Lung (tissue), 12 donors: ENCODE measurements around the gene RASSF8. TPM values are rescaled to one million over a fixed set of nuclear protein-coding genes. Genes with fewer than 3 reads are reported as not detected.

Experiments used
- ATAC-seq: fragments of 200-7000 bp; cut with Tn5 transposase; one replicate; pipeline ENCODE4 v1.9.1; 2020; ENCODE audit warnings: moderate number of reproducible peaks; ENCODE audit not compliant: insufficient read depth, low FRiP score
- DNase-seq, 3 donors: peaks; one replicate each; pipeline ENCODE4 v3.0.0-alpha.2; 2013 to 2017
- H3K27ac ChIP-seq, 2 donors: one replicate each; pipeline ENCODE4 v1.5.1; 2013; ENCODE audit warnings: mild to moderate bottlenecking in 2 of 2, moderate library complexity in 2 of 2, control low read depth in 1 of 2, inconsistent platforms in 1 of 2, low read depth in 1 of 2, low read length in 1 of 2
- H3K27me3 ChIP-seq, 3 donors: one replicate each; pipeline ENCODE4 v1.5.1; 2013; ENCODE audit warnings: low read length in 2 of 3; ENCODE audit not compliant: control insufficient read depth in 3 of 3, insufficient read depth in 3 of 3
- H3K36me3 ChIP-seq, 4 donors: one replicate each; pipeline ENCODE4 v1.5.1; 2013; ENCODE audit warnings: low read length in 4 of 4, mild to moderate bottlenecking in 1 of 4, moderate library complexity in 1 of 4; ENCODE audit not compliant: control insufficient read depth in 4 of 4, insufficient read depth in 4 of 4
- H3K4me1 ChIP-seq, 5 donors: one replicate each; pipeline ENCODE4 v1.5.1; 2013; ENCODE audit warnings: low read length in 5 of 5, mild to moderate bottlenecking in 2 of 5, moderate library complexity in 1 of 5; ENCODE audit not compliant: control insufficient read depth in 5 of 5, insufficient read depth in 5 of 5
- H3K4me3 ChIP-seq: one replicate; pipeline ENCODE4 v1.5.1; 2013; ENCODE audit warnings: mild to moderate bottlenecking, control low read depth, moderate library complexity
- H3K9ac ChIP-seq, 2 donors: one replicate each; pipeline ENCODE4 v1.5.1; 2013; ENCODE audit warnings: low read length in 2 of 2, control low read depth in 1 of 2; ENCODE audit not compliant: insufficient read depth in 1 of 2
- H3K9me3 ChIP-seq, 4 donors: one replicate each; pipeline ENCODE4 v1.5.1; 2013; ENCODE audit warnings: low read length in 3 of 4, mild to moderate bottlenecking in 1 of 4, moderate library complexity in 1 of 4; ENCODE audit not compliant: control insufficient read depth in 4 of 4, insufficient read depth in 3 of 4
- WGBS, 2 donors: extraction: QIAGEN DNeasy Blood & Tissue Kit; methylation state at CpG; one replicate each; pipeline ENCODE4 v1.1.7; 2013; 5-methylcytosine and 5-hydroxymethylcytosine counted together
- polyA plus RNA-seq, 2 donors: library from polyadenylated mRNA; stranded (reverse); fragments of 200-250 nt; gene quantifications; one replicate each; pipeline ENCODE4 v1.2.1, GENCODE V29; 2013
- total RNA-seq, 2 donors: library from RNA; depleted of rRNA in 1 of 2; stranded (reverse); fragments of >200 nt in 1 of 2; gene quantifications; one replicate each; pipeline ENCODE4 v1.2.1, GENCODE V29; 2014 to 2021
- TF ChIP-seq, protein P1 (sequence below): IDR thresholded peaks from 2 replicates; pipeline ENCODE4 v1.5.1; 2012; ENCODE audit warnings: mild to moderate bottlenecking; ENCODE audit errors: control extremely low read depth, extremely low read depth
- donor health status: control.
- donor health status: control.
- donor health status: Bipolar disorder and iron deficiency.
- donor health status: healthy.
- donor health status: DM: yes; HTN: yes; CAD: no.

Gene RASSF8
- total and polyA plus RNA-seq, 4 donors: 9.0 to 68.4 (median 28.2) TPM

GRCh38 chr12:25943940-25944339 lies 14.5 kb upstream of the RASSF8 start:
- TF ChIP-seq, protein P1, sequence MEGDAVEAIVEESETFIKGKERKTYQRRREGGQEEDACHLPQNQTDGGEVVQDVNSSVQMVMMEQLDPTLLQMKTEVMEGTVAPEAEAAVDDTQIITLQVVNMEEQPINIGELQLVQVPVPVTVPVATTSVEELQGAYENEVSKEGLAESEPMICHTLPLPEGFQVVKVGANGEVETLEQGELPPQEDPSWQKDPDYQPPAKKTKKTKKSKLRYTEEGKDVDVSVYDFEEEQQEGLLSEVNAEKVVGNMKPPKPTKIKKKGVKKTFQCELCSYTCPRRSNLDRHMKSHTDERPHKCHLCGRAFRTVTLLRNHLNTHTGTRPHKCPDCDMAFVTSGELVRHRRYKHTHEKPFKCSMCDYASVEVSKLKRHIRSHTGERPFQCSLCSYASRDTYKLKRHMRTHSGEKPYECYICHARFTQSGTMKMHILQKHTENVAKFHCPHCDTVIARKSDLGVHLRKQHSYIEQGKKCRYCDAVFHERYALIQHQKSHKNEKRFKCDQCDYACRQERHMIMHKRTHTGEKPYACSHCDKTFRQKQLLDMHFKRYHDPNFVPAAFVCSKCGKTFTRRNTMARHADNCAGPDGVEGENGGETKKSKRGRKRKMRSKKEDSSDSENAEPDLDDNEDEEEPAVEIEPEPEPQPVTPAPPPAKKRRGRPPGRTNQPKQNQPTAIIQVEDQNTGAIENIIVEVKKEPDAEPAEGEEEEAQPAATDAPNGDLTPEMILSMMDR: no peak
- ATAC-seq: no peak
- H3K27me3 ChIP-seq: no peaks in the 10 kb centered on the region

DNA sequence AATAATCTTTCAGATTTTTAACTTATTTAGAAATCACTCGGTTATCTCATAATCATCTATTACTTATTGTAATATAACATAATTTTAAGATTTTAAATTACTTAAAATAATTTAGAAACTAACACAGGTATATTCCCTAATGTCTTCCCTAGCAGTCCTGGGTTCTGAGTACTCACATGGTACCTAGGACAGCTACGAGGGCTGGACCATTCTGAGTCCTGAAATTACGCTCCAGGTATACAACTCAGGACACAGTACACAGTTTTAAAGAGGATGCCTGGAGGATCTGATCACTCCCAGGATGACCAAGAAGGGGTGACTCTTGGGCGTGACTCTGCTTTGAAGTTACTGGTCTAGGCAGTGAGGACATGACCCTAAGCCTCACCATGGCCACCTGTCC lies 9.1 kb upstream of the RASSF8 start:
- DNase-seq (no peak), ATAC-seq (no peak)
- H3K36me3 ChIP-seq: peaks cover 0 to 6% (median 0%) of the 10 kb centered on the region in 4 donors
- TF ChIP-seq, protein P1: no peak
- no peaks in the 10 kb centered on the region for H3K27me3 ChIP-seq
- H3K27ac ChIP-seq: no peak overlapping the region
- no peak overlapping the region for H3K4me3 ChIP-seq
- WGBS, 2 donors: 91 to 96% methylated on average over 4 of the region's 4 CpGs
- H3K4me1 ChIP-seq: no peaks in the 10 kb centered on the region
- H3K9me3 ChIP-seq: no peaks in the 10 kb centered on the region
- H3K9ac ChIP-seq: no peak overlapping the region

More at GRCh38 chr12:25943940-25944339, 14.5 kb upstream of the RASSF8 start:
- no peak for DNase-seq
- Histone ChIP-seq H3K4me1 (no peaks in the 10 kb centered on the region), H3K4me3 (no peak overlapping the region), H3K27ac (no peak overlapping the region), H3K9me3 (no peaks in the 10 kb centered on the region), H3K36me3 (peaks cover 0 to 6% (median 0%) of the 10 kb centered on the region in 4 donors), H3K9ac (no peak overlapping the region)

- Histone ChIP-seq H3K27ac (no peak overlapping the region), H3K9ac (no peak overlapping the region), H3K9me3 (no peaks in the 10 kb centered on the region), H3K4me3 (no peak overlapping the region), H3K4me1 (no peaks in the 10 kb centered on the region), H3K27me3 (no peaks in the 10 kb centered on the region), H3K36me3 (peaks cover 0 to 9% (median 0%) of the 10 kb centered on the region in 4 donors)
- 95 to 98% methylated on average over 5 of the region's 6 CpGs for WGBS, 2 donors
- no peak for ATAC-seq
- TF ChIP-seq, protein P1: no peak
- no peak for DNase-seq
Measured at GRCh38 chr12:25950329-25951115, 8.0 kb upstream of the RASSF8 start.
